Activated T-cell treated with anti-CD3 and anti-CD28 coated beads, Interleukin-2, amount 50 U/mL, for 1 hour (primary cell): ENCODE results near the gene LTBP1.

Experiments
- DNase-seq: peaks from one replicate; pipeline ENCODE4 v3.0.0-alpha.2; 2020

Gene LTBP1

DNA sequence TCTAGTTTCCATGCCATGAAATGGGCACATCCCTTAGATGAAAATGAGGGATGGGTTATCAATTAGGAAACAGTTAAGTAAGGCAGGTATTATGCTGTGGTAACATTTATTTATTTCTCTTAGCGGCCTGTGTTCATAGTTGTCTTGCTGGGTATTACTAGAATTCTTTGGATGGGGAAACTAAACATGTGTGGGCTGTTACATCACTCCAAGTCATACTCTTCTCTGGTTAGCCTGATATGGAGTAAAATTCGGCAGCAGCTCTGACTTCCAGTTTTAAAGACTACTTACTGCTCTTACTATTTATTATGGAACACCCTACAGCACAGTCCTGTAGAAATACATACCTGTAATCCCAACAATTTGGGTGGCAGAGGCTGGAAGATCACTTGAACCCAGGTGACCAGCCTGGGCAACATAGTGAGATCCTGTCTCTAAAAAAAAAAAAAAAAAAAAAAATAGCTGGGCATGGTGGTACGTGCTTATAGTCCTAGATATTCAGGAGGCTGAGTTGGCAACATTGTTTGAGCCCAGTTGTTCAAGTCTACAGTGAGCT lies 496.6 kb downstream of the LTBP1 start:
- no peak for DNase-seq

DNA sequence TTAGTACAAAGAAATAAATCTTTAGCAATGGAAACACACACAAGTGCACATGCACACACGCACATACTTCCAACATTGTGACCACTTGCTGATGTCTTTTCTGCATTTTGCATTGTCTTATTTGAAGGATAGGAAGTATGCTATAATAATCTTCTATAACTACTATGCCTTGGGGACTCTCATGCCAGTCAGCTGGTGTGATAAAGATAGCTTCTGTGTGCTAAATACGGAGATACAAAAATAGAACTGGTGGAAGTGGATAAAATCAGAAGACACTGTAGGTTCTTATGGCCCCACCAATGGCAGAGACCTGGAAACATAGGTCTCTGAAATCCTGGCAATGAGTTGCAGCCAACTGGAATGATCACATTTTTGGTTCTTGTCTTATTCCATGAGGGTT lies 498.2 kb downstream of the LTBP1 start:
- DNase-seq = no peak

DNA sequence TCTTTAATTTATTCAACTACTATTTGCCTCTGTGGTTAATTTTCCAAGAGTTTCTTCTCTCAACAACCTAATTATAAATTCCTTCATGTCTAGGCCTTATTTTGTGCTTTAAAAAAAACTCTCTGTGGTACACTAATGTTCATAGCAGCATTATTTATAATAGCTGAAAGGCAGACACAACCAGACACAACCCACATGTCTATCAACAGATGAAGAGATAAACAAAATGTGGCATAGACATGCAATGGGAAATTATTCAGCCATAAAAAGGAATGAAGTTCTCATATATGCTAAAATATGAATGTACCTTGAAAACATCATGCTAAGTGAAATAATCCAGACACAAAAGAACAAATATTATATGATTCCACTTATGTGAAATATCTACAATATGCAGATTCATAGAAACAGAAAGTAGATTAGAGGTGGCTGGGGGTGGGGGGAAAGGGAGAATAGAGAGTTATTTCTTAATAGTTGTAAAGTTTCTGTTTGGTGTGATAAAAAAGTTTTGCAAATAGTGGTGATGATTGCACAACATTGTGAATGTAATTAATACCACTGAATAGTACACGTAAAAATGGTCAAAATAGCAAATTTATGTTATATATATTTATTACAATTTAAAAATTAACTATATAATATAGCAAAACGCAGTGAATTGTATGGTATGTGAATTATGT lies 501.6 kb downstream of the LTBP1 start:
- DNase-seq = no peak
